Activated CD4-positive, alpha-beta T cell treated with anti-CD3 and anti-CD28 coated beads, Interleukin-2, amount 10 ng/mL, durations not matched to agents 24 days and 14 days (primary cell): ENCODE results near the gene EPHA2. TPM values are rescaled to one million over a fixed set of nuclear protein-coding genes. Genes with fewer than 3 reads are reported as not detected.
"Not testable (repeated sequence)": the region's sequence is repeated elsewhere in the genome, so short reads cannot be mapped to it uniquely, and the experiment has no call there.

Experiments
- DNase-seq: peaks from one replicate; pipeline ENCODE4 v3.0.0; 2022
- H3K27ac Mint-ChIP-seq: one replicate; pipeline ENCODE4 v1.8.0; 2022; ENCODE audit warnings: mild to moderate bottlenecking, mixed read lengths
- H3K27me3 Mint-ChIP-seq: one replicate; pipeline ENCODE4 v1.8.0; 2022; ENCODE audit warnings: mixed read lengths
- H3K36me3 Mint-ChIP-seq: one replicate; pipeline ENCODE4 v1.8.0; 2022; ENCODE audit warnings: low read depth, mild to moderate bottlenecking, mixed read lengths
- H3K4me1 Mint-ChIP-seq: one replicate; pipeline ENCODE4 v1.8.0; 2021; ENCODE audit warnings: mixed read lengths
- H3K4me3 Mint-ChIP-seq: one replicate; pipeline ENCODE4 v1.8.0; 2022; ENCODE audit warnings: mild to moderate bottlenecking, moderate library complexity, mixed read lengths
- H3K9me3 Mint-ChIP-seq: one replicate; pipeline ENCODE4 v1.8.0; 2021; ENCODE audit warnings: mixed read lengths
- intact Hi-C: fragments of 100-400 bp; cut with micrococcal nuclease; formaldehyde crosslinking; loops from one replicate; pipeline ENCODE4 v1.15.1; 2023
- total RNA-seq: library from RNA; stranded (reverse); gene quantifications from 2 replicates; pipeline ENCODE4 v1.2.3, GENCODE V29; 2022

Gene EPHA2
- total RNA-seq, 1 donor from 2014 or later: not detected

GRCh38 chr1:16112596-16113555 lies 43.0 kb downstream of the EPHA2 start:
- H3K27me3 Mint-ChIP-seq: peaks cover 3% of the 10 kb centered on the region
- intact Hi-C loops: no loop called here
- no peaks in the 10 kb centered on the region for H3K4me1 Mint-ChIP-seq
- peaks cover 4% of the 10 kb centered on the region for H3K9me3 Mint-ChIP-seq
- no peak overlapping the region for H3K4me3 Mint-ChIP-seq
- no peaks in the 10 kb centered on the region for H3K36me3 Mint-ChIP-seq
- H3K27ac Mint-ChIP-seq: no peak overlapping the region
- no peak for DNase-seq

GRCh38 chr1:16111771-16112595 lies 43.9 kb downstream of the EPHA2 start:
- Mint-ChIP-seq H3K9me3 (peaks cover 11% of the 10 kb centered on the region), H3K27me3 (peaks cover 11% of the 10 kb centered on the region), H3K36me3 (no peaks in the 10 kb centered on the region), H3K4me1 (no peaks in the 10 kb centered on the region), H3K4me3 (no peak overlapping the region), H3K27ac (no peak overlapping the region)
- no peak for DNase-seq
- intact Hi-C loops: no loop called here

GRCh38 chr1:16110884-16111283 lies 45.0 kb downstream of the EPHA2 start:
- no peak for DNase-seq
- Mint-ChIP-seq H3K4me3 (no peak overlapping the region), H3K27me3 (peaks cover 19% of the 10 kb centered on the region), H3K4me1 (no peaks in the 10 kb centered on the region), H3K9me3 (peaks cover 11% of the 10 kb centered on the region), H3K36me3 (no peaks in the 10 kb centered on the region), H3K27ac (no peak overlapping the region)
- intact Hi-C loops: no loop called here

GRCh38 chr1:16110456-16110855 lies 45.4 kb downstream of the EPHA2 start:
- no peak overlapping the region for H3K4me3 Mint-ChIP-seq
- no peaks in the 10 kb centered on the region for H3K4me1 Mint-ChIP-seq
- DNase-seq: no peak
- H3K9me3 Mint-ChIP-seq: peaks cover 11% of the 10 kb centered on the region
- intact Hi-C loops: no loop called here
- no peaks in the 10 kb centered on the region for H3K36me3 Mint-ChIP-seq
- peaks cover 21% of the 10 kb centered on the region for H3K27me3 Mint-ChIP-seq
- no peak overlapping the region for H3K27ac Mint-ChIP-seq

DNA sequence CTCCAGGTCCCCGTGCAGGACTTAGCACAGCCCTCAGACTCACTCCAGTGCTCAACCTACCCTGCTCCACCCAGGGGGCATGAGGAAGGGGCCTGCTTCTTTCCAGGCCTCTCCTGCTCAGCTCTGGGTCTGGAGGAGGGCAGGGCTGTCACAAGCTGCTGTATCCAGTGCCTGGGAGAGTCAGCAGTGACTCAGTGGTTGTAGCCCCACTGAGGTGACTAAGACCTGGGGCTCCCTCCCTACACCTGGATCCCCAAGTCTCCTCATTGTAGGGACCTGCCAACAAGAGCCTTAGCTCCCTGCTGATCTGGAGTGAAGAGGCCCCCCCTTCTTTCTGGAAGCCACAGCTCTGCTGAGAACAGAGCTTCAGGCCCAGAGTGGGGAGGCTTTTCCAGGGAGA lies 46.3 kb downstream of the EPHA2 start:
- H3K4me1 Mint-ChIP-seq: no peaks in the 10 kb centered on the region
- intact Hi-C loops: no loop called here
- DNase-seq: no peak
- H3K9me3 Mint-ChIP-seq: peaks cover 11% of the 10 kb centered on the region
- H3K4me3 Mint-ChIP-seq: no peak overlapping the region
- no peak overlapping the region for H3K27ac Mint-ChIP-seq
- peaks cover 22% of the 10 kb centered on the region for H3K27me3 Mint-ChIP-seq
- H3K36me3 Mint-ChIP-seq: no peaks in the 10 kb centered on the region

- H3K27me3 Mint-ChIP-seq: peaks cover 30% of the 10 kb centered on the region
- H3K27ac Mint-ChIP-seq: not testable (repeated sequence)
These were observed 48.8 kb downstream of the EPHA2 start for GRCh38 chr1:16107039-16107438.

DNA sequence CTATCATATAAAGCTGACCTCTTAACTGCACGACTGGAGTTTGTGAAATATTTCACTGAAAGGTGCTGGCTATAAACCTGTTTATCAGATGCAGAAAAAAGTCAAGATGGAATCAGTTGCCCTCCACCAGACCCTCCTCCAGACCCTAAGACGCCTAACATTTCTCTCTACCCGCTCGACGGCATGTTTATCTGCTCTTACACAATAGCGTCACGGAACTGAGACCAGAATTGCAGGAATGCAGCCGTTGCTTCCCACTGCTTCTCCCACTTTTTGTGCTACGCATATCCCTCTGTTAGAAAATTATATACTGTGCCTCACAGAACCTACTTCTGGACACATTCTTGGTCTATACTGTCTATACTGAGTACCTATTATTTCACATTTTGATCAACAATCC lies 54.2 kb downstream of the EPHA2 start:
- Mint-ChIP-seq H3K4me3 (no peak overlapping the region), H3K4me1 (no peaks in the 10 kb centered on the region), H3K9me3 (no peaks in the 10 kb centered on the region), H3K27ac (no peak overlapping the region), H3K27me3 (peaks cover 25% of the 10 kb centered on the region), H3K36me3 (no peaks in the 10 kb centered on the region)
- intact Hi-C loops: no loop called here
- no peak for DNase-seq

More at GRCh38 chr1:16107039-16107438, 48.8 kb downstream of the EPHA2 start:
- H3K4me1 Mint-ChIP-seq, DNase-seq, H3K36me3 Mint-ChIP-seq, intact Hi-C loops, H3K4me3 Mint-ChIP-seq: not testable (repeated sequence)
- peaks cover 11% of the 10 kb centered on the region for H3K9me3 Mint-ChIP-seq

DNA sequence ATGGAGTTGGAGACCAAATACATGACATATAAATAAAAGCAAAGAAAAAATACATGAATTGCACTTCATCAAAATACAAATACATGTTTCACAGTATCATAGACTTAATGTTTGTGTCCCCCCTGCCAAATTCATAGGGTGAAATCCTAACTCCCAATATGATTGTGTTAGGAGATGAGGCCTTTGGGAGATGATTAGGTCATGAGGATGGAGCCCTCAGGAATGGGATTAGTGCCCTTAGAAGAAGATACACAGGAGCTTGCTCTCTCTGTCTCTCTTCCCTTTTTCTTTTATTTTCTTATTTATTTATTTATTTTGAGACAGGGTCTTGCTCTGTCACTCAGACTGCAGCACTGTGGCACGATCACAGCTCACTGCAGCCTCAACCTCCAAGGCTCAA lies 56.5 kb downstream of the EPHA2 start:
- peaks cover 18% of the 10 kb centered on the region for H3K27me3 Mint-ChIP-seq
- no peak for DNase-seq
- no peaks in the 10 kb centered on the region for H3K9me3 Mint-ChIP-seq
- no peak overlapping the region for H3K27ac Mint-ChIP-seq
- no peak overlapping the region for H3K4me3 Mint-ChIP-seq
- intact Hi-C loops: no loop called here
- no peaks in the 10 kb centered on the region for H3K4me1 Mint-ChIP-seq
- no peaks in the 10 kb centered on the region for H3K36me3 Mint-ChIP-seq

DNA sequence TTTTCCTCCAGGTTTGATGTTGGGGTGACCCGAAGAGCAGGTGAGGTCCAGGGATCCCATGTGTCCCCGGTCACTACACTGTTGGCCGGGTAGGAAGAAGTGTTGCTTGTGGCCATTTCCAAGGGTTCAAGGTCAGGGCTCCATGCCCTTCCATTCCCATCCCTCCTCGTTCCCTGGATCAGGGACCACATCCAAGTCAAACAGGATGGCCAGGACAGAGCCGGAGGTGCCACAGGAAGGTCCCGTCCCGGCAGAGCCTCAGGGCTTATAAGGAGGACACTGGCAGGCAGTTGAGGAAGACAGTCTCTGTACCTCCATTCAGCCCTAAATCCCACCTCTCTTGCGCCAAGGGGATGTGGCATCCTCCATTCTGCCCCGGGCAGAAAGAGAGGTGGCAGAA lies 60.4 kb downstream of the EPHA2 start:
- intact Hi-C loops: no loop called here
- no peak for DNase-seq
- Mint-ChIP-seq H3K27ac (no peak overlapping the region), H3K4me1 (no peaks in the 10 kb centered on the region), H3K9me3 (no peaks in the 10 kb centered on the region), H3K27me3 (peaks cover 12% of the 10 kb centered on the region), H3K36me3 (no peaks in the 10 kb centered on the region), H3K4me3 (no peak overlapping the region)

GRCh38 chr1:16094453-16095158 lies 61.3 kb downstream of the EPHA2 start:
- H3K27ac Mint-ChIP-seq: no peak overlapping the region
- no peaks in the 10 kb centered on the region for H3K4me1 Mint-ChIP-seq
- intact Hi-C loops: no loop called here
- no peaks in the 10 kb centered on the region for H3K36me3 Mint-ChIP-seq
- H3K27me3 Mint-ChIP-seq: peaks cover 9% of the 10 kb centered on the region
- no peaks in the 10 kb centered on the region for H3K9me3 Mint-ChIP-seq
- DNase-seq: no peak
- no peak overlapping the region for H3K4me3 Mint-ChIP-seq

DNA sequence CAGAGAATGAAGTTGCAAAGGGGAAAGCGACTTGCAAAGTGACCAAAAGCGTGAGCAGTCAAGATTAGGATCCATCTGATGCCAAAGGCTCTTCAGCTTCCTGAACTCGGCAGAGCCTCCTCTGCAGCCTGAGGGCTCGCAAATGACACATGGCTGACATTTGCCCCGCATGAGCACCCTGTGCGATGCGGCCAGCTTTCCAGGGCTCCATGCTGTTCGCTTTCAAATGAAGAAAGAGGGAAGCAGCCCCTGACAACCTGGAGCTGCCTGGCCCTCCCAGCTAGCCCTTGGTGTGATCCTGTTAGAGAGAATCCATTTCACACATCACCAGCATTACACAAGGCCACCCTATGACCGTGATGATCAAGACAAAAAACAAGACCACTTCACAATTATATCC lies 62.3 kb downstream of the EPHA2 start:
- DNase-seq: no peak
- H3K4me1 Mint-ChIP-seq: no peaks in the 10 kb centered on the region
- no peak overlapping the region for H3K27ac Mint-ChIP-seq
- intact Hi-C loops: no loop called here
- no peaks in the 10 kb centered on the region for H3K36me3 Mint-ChIP-seq
- peaks cover 9% of the 10 kb centered on the region for H3K27me3 Mint-ChIP-seq
- H3K4me3 Mint-ChIP-seq: no peak overlapping the region
- no peaks in the 10 kb centered on the region for H3K9me3 Mint-ChIP-seq

- Mint-ChIP-seq H3K4me3 (no peak overlapping the region), H3K27me3 (peaks cover 9% of the 10 kb centered on the region), H3K4me1 (no peaks in the 10 kb centered on the region), H3K27ac (no peak overlapping the region), H3K9me3 (no peaks in the 10 kb centered on the region), H3K36me3 (no peaks in the 10 kb centered on the region)
- no peak for DNase-seq
- intact Hi-C loops: no loop called here
These were observed 62.9 kb downstream of the EPHA2 start for GRCh38 chr1:16092923-16093511.

DNA sequence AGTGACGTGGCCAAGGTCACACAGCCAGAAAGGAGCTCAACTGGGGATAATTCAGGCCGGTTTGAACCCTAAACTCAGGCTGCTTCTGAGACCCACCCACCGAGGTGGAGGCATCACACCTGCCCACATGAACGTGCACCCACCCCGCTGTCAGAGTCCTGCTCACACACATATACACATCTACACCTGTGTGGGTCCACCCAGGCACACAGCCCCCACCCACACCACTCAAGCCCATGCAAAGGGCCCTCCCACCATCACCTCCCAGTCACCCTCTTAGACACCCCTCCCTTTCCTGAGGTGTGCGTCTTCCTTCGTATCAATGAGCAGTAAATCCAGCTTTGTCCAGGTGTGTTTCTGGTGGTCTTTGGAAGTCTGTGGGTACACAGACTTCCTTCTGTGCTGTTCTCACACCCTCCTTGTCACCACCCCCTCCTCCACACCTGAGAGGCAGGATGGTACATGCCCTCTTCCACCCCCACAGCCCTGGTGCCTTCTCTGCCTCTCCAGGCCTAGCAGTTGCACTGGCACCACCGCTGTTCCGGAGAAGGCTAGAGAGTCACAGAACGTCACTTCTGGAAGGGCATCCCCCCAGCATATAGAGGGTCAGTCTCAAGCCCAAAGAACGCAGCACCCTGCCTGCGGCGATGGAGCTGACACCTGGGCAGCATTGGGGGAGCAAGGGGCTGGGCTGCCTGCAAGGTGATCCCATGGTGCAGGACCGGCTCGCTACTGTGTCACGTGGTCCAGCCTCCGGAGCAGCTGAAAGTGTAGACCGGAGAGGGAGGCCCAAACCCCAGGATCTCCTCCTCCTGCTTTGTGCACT lies 63.6 kb downstream of the EPHA2 start:
- Mint-ChIP-seq H3K9me3 (no peaks in the 10 kb centered on the region), H3K36me3 (no peaks in the 10 kb centered on the region), H3K27me3 (peaks cover 11% of the 10 kb centered on the region), H3K27ac (no peak overlapping the region), H3K4me1 (no peaks in the 10 kb centered on the region), H3K4me3 (no peak overlapping the region)
- intact Hi-C loops: no loop called here
- DNase-seq: no peak
